OCI-LY1 (cell line): Measurements from ENCODE around the gene TAC3.

ENCODE experiments used
- EZH2 ChIP-seq: fragments of 200-600 bp; sonication (generic), shearing (Covaris generic); IDR thresholded peaks from 2 replicates; pipeline ENCODE4 v1.8.0; 2017; ENCODE audit warnings: borderline replicate concordance, mixed run types, mild to moderate bottlenecking, antibody characterized with exemption, low read length, moderate library complexity, mixed read lengths
- TF ChIP-seq, protein P1 (sequence below): fragments of 200-600 bp; sonication (generic), shearing (Covaris generic); IDR thresholded peaks from 2 replicates; pipeline ENCODE4 v1.5.1; 2017; ENCODE audit warnings: mild to moderate bottlenecking, antibody characterized with exemption, low read length, moderate library complexity, mixed read lengths

- TF ChIP-seq, protein P1, sequence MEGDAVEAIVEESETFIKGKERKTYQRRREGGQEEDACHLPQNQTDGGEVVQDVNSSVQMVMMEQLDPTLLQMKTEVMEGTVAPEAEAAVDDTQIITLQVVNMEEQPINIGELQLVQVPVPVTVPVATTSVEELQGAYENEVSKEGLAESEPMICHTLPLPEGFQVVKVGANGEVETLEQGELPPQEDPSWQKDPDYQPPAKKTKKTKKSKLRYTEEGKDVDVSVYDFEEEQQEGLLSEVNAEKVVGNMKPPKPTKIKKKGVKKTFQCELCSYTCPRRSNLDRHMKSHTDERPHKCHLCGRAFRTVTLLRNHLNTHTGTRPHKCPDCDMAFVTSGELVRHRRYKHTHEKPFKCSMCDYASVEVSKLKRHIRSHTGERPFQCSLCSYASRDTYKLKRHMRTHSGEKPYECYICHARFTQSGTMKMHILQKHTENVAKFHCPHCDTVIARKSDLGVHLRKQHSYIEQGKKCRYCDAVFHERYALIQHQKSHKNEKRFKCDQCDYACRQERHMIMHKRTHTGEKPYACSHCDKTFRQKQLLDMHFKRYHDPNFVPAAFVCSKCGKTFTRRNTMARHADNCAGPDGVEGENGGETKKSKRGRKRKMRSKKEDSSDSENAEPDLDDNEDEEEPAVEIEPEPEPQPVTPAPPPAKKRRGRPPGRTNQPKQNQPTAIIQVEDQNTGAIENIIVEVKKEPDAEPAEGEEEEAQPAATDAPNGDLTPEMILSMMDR: no peak
- no peak for TF ChIP-seq EZH2
These were observed 37.8 kb downstream of the TAC3 start for GRCh38 chr12:56978397-56979138.
